Measurements from ENCODE around the gene PTPN13.

DNA sequence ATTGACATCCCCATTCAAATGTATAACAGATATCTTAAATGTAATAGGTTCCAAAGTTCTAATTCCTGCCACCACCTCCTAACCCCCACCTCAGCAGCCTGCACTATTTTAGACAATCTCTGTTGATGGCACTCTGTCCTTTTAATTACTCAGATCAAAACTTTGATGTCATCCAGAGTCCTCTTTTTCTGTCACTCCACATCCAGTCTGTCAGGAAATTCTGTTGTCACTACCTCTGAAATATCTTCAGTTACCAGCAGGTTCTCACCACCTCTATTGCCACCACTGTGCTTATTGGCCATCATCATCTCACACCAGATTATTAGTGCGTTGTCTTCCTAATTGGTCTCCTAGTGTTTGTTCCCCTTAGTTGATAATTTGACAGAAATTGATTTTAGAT, 76.2 kb downstream of the PTPN13 start:
- no peak for TF ChIP-seq EZH2phosphoT487 (IDR thresholded peaks at IDR 0.05; ENCODE audit: borderline replicate concordance, low read length)
- TF ChIP-seq, protein P1, sequence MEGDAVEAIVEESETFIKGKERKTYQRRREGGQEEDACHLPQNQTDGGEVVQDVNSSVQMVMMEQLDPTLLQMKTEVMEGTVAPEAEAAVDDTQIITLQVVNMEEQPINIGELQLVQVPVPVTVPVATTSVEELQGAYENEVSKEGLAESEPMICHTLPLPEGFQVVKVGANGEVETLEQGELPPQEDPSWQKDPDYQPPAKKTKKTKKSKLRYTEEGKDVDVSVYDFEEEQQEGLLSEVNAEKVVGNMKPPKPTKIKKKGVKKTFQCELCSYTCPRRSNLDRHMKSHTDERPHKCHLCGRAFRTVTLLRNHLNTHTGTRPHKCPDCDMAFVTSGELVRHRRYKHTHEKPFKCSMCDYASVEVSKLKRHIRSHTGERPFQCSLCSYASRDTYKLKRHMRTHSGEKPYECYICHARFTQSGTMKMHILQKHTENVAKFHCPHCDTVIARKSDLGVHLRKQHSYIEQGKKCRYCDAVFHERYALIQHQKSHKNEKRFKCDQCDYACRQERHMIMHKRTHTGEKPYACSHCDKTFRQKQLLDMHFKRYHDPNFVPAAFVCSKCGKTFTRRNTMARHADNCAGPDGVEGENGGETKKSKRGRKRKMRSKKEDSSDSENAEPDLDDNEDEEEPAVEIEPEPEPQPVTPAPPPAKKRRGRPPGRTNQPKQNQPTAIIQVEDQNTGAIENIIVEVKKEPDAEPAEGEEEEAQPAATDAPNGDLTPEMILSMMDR (conservative IDR thresholded peaks at IDR 0.05; ENCODE audit: low read depth, low read length): no peak
- no peak for TF ChIP-seq EZH2 (IDR thresholded peaks at IDR 0.05; ENCODE audit: low read length, unreplicated experiment)
